Measurements from ENCODE around the gene PPP3CA.

GRCh38 chr4:101227715-101228114, 119.6 kb downstream of the PPP3CA start:
- TF ChIP-seq, protein P1, sequence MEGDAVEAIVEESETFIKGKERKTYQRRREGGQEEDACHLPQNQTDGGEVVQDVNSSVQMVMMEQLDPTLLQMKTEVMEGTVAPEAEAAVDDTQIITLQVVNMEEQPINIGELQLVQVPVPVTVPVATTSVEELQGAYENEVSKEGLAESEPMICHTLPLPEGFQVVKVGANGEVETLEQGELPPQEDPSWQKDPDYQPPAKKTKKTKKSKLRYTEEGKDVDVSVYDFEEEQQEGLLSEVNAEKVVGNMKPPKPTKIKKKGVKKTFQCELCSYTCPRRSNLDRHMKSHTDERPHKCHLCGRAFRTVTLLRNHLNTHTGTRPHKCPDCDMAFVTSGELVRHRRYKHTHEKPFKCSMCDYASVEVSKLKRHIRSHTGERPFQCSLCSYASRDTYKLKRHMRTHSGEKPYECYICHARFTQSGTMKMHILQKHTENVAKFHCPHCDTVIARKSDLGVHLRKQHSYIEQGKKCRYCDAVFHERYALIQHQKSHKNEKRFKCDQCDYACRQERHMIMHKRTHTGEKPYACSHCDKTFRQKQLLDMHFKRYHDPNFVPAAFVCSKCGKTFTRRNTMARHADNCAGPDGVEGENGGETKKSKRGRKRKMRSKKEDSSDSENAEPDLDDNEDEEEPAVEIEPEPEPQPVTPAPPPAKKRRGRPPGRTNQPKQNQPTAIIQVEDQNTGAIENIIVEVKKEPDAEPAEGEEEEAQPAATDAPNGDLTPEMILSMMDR (IDR thresholded peaks at IDR 0.05), result no peak
- no peak for TF ChIP-seq POLR2A (IDR thresholded peaks at IDR 0.05)
- no peak for TF ChIP-seq EP300 (IDR thresholded peaks at IDR 0.05)
- TF ChIP-seq POLR2AphosphoS5 (IDR thresholded peaks at IDR 0.05), result no peak
